H1 (cell line): Measurements from ENCODE around the gene HIPK1. TPM values are rescaled to one million over a fixed set of nuclear protein-coding genes. Genes with fewer than 3 reads are reported as not detected.

ENCODE experiments used
- POU5F1 ChIP-seq: IDR thresholded peaks from 2 replicates; pipeline ENCODE4 v1.6.1; 2011; ENCODE audit warnings: low read depth, mild to moderate bottlenecking, low read length, moderate library complexity
- polyA plus RNA-seq, 7 experiments: library from polyadenylated mRNA; depleted of rRNA in 3 of 7; stranded (reverse) in 5 of 7; unstranded in 2 of 7; fragments of >200 nt in 5 of 7; fragments of 200-250 nt in 2 of 7; gene quantifications; 1 replicate in 5 of 7; 2 replicates in 1 of 7; 4 replicates in 1 of 7; pipeline versions ENCODE4 v1.2.1 to v1.2.3, GENCODE V29; 2011 to 2013; ENCODE audit warnings: missing spikeins in 2 of 7, mixed read lengths in 2 of 7
- total RNA-seq: library from RNA; stranded (reverse); fragmentation: NEBNext Ultra II Directional; extraction: Animal tissue kit (Norgen Biotek cat#: 25700); gene quantifications from 2 replicates; pipeline ENCODE4 v1.2.1, GENCODE V29; 2021

HIPK1 gene
- total and polyA plus RNA-seq, 2 of the 8 experiments (the other 6 are each of a cell fraction or from before 2014, with no cell fraction given) = 46.2 to 64.3 TPM

DNA sequence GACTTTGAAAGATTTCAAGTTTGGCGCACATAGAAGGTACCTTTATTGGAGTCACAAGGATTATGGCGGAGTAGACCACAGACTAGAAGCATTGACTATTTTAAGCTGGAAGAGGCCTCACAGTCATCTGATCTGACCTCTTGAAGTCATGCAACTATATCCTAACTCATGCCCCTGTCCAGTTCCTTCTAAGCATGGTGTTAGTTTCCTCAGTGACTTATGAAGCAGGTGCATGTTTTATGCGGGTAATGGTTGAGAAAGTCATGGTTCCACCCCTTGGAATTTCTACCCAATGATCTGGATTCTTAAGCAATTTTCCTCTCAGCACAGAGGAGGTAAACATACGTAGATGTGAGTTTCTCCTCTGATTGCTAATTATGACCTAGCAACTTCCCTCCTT lies 61.8 kb downstream of the HIPK1 start (continued):
- TF ChIP-seq POU5F1 = no peak
- TF ChIP-seq, all 59 proteins: peak for 0
